ENCODE measurements around the gene OR8K1. TPM values are rescaled to one million over a fixed set of nuclear protein-coding genes. Genes with fewer than 3 reads are reported as not detected.

The OR8K1 gene
- polyA plus RNA-seq, 1 donor from 2014 or later = not detected

DNA sequence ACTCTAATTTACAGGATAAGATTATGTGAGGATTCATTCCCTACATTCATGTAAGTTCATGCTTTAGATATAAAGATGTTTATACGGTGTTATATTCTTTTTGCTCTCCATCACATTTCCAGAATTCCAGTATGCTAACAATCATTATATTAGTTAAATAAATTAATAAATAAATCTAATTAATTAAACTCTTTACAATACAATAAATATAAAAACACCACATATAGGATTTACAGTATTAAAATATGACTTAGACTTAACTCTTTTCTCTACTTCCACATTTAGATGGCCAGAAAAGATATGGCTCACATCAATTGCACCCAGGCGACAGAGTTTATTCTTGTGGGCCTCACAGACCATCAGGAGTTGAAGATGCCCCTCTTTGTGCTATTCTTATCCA lies 29.5 kb downstream of the OR8K1 start, which contains the start of gene OR8U1:
OR8U1 (plus strand) TSS at position 301 of the 400 bp plus-strand sequence; CDS start at position 301, 0 bp downstream.
- no peak within 1 kb of the TSS for H2AFZ ChIP-seq (ENCODE audit: low read depth, low read length)
- TF ChIP-seq EZH2 (IDR thresholded peaks at IDR 0.05; ENCODE audit: borderline replicate concordance, insufficient read depth, low read length, poor library complexity, severe bottlenecking) (no peak), TAF1 (IDR thresholded peaks at IDR 0.05; ENCODE audit: low read depth) (no peak)
- no peak within 1 kb of the TSS for H3K4me2 ChIP-seq (ENCODE audit: low read length)
- no peak within 1 kb of the TSS for H3K4me3 ChIP-seq (ENCODE audit: low read length)
- no peaks in the 10 kb centered on the region for H3K9me3 ChIP-seq (ENCODE audit: low read length)
- no peaks in the 10 kb centered on the region for H4K20me1 ChIP-seq (ENCODE audit: insufficient read depth)
- H3K9ac ChIP-seq (ENCODE audit: low read length) = no peak within 1 kb of the TSS
- no peaks in the 10 kb centered on the region for H3K36me3 ChIP-seq (ENCODE audit: insufficient read depth, low read length)
- no peaks in the 10 kb centered on the region for H3F3A ChIP-seq (ENCODE audit: insufficient read depth, low read length, poor library complexity, severe bottlenecking)
- no peaks in the 10 kb centered on the region for H3K79me2 ChIP-seq (replicated peaks; ENCODE audit: insufficient read depth, low read length)
- H3K27me3 ChIP-seq (ENCODE audit: insufficient read depth, low read depth, low read length) = no peaks in the 10 kb centered on the region
- no peaks in the 10 kb centered on the region for H3K9me2 ChIP-seq (ENCODE audit: insufficient read depth, low read length)
- no peak within 1 kb of the TSS for H3K27ac ChIP-seq (ENCODE audit: low read length)

DNA sequence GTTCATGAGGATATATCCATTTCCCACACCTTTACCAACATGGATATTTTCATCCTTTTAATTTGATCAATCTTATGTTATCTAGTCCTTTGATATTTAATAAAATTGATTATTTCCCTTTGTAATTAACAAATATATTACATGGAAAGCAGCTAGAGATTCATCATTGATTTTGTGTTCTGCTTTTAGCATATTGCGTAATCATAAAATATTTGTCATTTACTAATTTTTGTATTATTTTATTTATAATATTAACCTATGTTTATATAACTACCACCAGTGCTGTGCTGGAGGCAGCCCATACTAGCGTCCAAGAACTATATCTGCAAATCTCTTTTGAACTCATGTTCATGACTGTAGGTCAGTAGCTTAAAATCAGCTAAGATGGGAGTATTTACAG lies 34.3 kb downstream of the OR8K1 start:
- Histone ChIP-seq H3K27me3 (ENCODE audit: insufficient read depth, low read depth, low read length) (no peaks in the 10 kb centered on the region), H3F3A (ENCODE audit: insufficient read depth, low read length, poor library complexity, severe bottlenecking) (no peaks in the 10 kb centered on the region), H3K36me3 (ENCODE audit: insufficient read depth, low read length) (no peaks in the 10 kb centered on the region), H3K9me2 (ENCODE audit: insufficient read depth, low read length) (no peaks in the 10 kb centered on the region), H3K4me3 (ENCODE audit: low read length) (no peak overlapping the region), H4K20me1 (ENCODE audit: insufficient read depth) (no peaks in the 10 kb centered on the region), H3K9ac (ENCODE audit: low read length) (no peak overlapping the region), H3K9me3 (ENCODE audit: low read length) (no peaks in the 10 kb centered on the region), H2AFZ (ENCODE audit: low read depth, low read length) (no peak overlapping the region), H3K27ac (ENCODE audit: low read length) (no peak overlapping the region), H3K4me2 (ENCODE audit: low read length) (no peak overlapping the region), H3K79me2 (replicated peaks; ENCODE audit: insufficient read depth, low read length) (no peaks in the 10 kb centered on the region)
- TF ChIP-seq, protein P1, sequence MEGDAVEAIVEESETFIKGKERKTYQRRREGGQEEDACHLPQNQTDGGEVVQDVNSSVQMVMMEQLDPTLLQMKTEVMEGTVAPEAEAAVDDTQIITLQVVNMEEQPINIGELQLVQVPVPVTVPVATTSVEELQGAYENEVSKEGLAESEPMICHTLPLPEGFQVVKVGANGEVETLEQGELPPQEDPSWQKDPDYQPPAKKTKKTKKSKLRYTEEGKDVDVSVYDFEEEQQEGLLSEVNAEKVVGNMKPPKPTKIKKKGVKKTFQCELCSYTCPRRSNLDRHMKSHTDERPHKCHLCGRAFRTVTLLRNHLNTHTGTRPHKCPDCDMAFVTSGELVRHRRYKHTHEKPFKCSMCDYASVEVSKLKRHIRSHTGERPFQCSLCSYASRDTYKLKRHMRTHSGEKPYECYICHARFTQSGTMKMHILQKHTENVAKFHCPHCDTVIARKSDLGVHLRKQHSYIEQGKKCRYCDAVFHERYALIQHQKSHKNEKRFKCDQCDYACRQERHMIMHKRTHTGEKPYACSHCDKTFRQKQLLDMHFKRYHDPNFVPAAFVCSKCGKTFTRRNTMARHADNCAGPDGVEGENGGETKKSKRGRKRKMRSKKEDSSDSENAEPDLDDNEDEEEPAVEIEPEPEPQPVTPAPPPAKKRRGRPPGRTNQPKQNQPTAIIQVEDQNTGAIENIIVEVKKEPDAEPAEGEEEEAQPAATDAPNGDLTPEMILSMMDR (IDR thresholded peaks at IDR 0.05; ENCODE audit: poor library complexity, severe bottlenecking) = no peak
- TF ChIP-seq EP300 (conservative IDR thresholded peaks at IDR 0.05; ENCODE audit: poor library complexity, severe bottlenecking) (no peak), RAD21 (conservative IDR thresholded peaks at IDR 0.05) (no peak), POLR2AphosphoS5 (IDR thresholded peaks at IDR 0.05) (no peak), SMC3 (conservative IDR thresholded peaks at IDR 0.05; ENCODE audit: poor library complexity) (no peak), MXI1 (conservative IDR thresholded peaks at IDR 0.05; ENCODE audit: poor library complexity, severe bottlenecking) (no peak), EZH2 (IDR thresholded peaks at IDR 0.05; ENCODE audit: borderline replicate concordance, insufficient read depth, low read length, poor library complexity, severe bottlenecking) (no peak), TAF1 (IDR thresholded peaks at IDR 0.05; ENCODE audit: low read depth) (no peak)
- TF ChIP-seq, protein P2, sequence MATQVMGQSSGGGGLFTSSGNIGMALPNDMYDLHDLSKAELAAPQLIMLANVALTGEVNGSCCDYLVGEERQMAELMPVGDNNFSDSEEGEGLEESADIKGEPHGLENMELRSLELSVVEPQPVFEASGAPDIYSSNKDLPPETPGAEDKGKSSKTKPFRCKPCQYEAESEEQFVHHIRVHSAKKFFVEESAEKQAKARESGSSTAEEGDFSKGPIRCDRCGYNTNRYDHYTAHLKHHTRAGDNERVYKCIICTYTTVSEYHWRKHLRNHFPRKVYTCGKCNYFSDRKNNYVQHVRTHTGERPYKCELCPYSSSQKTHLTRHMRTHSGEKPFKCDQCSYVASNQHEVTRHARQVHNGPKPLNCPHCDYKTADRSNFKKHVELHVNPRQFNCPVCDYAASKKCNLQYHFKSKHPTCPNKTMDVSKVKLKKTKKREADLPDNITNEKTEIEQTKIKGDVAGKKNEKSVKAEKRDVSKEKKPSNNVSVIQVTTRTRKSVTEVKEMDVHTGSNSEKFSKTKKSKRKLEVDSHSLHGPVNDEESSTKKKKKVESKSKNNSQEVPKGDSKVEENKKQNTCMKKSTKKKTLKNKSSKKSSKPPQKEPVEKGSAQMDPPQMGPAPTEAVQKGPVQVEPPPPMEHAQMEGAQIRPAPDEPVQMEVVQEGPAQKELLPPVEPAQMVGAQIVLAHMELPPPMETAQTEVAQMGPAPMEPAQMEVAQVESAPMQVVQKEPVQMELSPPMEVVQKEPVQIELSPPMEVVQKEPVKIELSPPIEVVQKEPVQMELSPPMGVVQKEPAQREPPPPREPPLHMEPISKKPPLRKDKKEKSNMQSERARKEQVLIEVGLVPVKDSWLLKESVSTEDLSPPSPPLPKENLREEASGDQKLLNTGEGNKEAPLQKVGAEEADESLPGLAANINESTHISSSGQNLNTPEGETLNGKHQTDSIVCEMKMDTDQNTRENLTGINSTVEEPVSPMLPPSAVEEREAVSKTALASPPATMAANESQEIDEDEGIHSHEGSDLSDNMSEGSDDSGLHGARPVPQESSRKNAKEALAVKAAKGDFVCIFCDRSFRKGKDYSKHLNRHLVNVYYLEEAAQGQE (IDR thresholded peaks at IDR 0.05; ENCODE audit: borderline replicate concordance) = no peak
